Central memory CD4-positive, alpha-beta T cell (primary cell): ENCODE measurements around the gene ZNF609.
"Not testable (repeated sequence)": the region's sequence is repeated elsewhere in the genome, so short reads cannot be mapped to it uniquely, and the experiment has no call there.

Source experiments
- DNase-seq: peaks from one replicate; pipeline ENCODE4 v3.0.0; 2022

Gene ZNF609

DNA sequence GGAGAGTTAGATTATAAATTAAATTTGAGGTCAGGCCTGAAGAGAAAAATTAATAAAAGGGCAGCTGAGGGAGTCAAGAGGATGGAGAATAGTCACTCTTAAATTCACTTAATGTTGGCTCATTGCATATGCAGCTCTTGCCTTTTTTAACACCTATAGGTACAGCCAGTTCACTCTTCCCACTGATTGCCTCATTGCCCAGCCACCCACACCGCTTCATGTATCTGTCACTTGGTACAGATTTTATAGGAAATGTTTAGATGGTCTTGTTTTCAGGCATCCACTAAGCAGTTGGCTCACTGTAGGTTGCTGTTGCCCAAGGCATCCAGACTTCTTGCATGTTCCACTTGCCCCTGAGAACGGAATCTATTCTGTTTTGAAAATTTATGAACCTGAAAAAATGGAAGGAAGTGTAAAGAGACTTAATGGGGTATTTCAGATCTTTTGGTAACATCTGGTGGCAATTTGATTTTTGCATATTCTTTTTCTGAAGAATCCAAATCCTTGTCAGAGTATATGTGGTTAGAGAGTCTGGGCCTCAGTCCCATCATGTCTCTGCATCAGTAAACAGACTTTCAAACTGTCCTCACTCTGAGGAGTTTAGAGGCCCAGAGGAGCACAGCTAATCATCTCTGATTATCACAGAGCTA is 163.1 kb downstream of the ZNF609 start:
- no peak for DNase-seq

GRCh38 chr15:64624242-64624641 is 163.9 kb downstream of the ZNF609 start:
- DNase-seq, result no peak

- DNase-seq, result no peak
Observed at GRCh38 chr15:64629063-64629462, 168.7 kb downstream of the ZNF609 start.

DNA sequence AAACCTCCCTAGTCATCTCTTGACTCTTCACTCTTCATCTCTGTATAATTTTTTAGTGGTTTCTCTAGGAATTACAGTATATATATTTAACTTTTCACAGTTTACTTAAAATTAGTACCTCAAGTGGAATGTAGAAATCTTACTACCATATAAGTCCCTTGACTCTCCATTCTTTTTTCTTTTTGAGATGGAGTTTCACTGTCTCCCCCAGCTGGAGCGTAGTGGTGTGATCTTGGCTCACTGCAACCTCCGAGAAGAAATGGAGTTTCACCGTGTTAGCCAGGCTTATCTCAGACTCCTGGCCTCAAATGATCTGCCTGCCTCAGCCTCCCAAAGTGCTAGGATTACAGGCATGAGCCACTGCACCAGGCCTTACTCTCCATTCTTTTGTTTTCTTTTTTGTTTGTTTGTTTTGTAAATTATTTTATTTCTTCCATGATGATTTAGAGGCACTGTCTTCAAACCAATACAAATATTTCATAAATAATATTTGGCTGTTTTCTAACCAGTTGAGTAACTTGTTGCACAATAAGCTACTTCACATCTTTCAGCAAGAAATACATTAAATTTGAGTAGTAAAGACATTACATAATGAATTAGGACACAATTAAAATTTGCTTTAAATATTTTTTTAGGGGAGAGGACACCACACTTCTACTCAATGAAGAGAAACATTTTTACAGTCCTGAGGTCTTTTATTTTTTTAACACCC is 170.2 kb downstream of the ZNF609 start:
- DNase-seq, result no peak

DNA sequence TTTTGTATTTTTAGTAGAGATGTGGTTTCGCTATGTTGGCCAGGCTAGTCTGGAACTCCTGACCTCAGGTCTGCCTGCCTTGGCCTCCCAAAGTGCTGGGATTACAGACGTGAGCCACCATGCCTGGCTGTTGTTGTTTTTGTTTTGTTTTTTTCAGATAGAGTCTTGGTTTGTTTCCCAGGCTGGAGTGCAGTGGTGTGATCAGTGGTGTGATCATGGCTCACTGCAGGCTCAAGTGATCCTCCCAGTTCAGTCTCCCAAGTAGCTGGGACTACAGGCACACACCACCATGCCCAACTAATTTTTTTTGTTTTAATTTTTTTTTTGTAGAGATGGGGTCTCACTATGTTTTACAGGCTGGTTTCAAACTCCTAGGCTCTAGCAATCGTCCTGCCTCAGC is 172.3 kb downstream of the ZNF609 start:
- not testable (repeated sequence) for DNase-seq

GRCh38 chr15:64633332-64633731 is 173.0 kb downstream of the ZNF609 start:
- DNase-seq, result no peak

DNA sequence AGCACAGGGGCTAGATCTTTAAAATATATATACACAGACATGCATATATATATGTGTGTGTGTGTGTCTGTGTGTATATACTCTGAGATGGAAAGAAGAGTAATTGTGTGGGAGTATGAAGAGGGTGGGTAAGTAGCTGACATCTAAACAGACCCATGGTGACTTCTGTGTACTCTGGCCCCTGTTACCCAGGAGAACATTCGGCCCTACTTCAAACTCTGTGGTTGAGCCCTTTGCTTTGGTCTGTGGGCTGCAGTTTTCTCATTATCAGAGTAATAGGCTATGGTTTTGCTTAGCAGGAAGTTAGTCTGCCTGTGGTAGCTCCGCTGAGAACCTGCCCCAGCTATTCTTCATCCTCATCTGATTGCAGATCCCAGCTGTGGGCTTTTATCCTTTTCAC is 173.6 kb downstream of the ZNF609 start:
- DNase-seq, result peak; percentile 46

DNA sequence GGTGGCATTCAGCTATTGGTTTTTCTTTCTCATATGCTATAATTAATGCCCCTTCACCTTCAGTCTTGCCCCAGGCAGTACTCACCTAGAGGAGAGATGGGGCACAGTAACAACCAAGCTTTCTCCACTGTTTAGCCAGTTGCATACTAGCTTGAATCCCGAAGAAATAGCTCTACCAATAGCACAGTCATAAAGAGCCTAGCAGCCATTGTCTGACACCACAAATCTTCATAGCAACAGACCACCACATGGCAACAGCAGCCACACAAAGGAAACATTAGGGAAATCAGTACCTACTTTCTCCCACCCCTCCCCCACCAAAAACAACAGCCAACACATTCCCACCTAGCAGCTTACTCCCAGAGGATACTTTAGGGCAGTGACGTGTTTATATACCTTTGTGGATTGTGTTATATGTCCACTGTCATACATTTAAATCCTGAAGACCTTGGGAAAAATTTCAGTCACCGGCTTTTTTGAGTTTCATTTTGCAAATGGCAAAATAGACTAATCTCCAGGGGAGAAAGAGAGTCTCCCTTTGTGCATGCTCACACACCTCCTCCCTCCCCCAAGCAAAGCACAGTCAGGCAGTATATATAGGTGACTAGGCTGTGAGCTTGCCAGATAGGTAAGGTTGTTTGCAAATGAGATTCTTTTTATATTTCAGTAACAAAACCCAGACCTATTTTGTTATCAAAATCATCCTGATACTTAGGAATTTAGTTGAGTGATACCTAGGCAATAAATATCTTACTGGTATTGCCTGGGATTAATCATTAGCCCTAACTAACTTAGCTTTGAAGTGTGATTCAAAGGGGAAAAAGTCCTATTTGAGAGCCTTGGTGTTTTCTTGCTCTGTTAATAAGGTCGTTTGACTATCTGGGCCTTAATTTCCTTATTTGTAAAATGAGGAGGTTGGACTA is 174.5 kb downstream of the ZNF609 start:
- DNase-seq, result peak; percentile 23

DNA sequence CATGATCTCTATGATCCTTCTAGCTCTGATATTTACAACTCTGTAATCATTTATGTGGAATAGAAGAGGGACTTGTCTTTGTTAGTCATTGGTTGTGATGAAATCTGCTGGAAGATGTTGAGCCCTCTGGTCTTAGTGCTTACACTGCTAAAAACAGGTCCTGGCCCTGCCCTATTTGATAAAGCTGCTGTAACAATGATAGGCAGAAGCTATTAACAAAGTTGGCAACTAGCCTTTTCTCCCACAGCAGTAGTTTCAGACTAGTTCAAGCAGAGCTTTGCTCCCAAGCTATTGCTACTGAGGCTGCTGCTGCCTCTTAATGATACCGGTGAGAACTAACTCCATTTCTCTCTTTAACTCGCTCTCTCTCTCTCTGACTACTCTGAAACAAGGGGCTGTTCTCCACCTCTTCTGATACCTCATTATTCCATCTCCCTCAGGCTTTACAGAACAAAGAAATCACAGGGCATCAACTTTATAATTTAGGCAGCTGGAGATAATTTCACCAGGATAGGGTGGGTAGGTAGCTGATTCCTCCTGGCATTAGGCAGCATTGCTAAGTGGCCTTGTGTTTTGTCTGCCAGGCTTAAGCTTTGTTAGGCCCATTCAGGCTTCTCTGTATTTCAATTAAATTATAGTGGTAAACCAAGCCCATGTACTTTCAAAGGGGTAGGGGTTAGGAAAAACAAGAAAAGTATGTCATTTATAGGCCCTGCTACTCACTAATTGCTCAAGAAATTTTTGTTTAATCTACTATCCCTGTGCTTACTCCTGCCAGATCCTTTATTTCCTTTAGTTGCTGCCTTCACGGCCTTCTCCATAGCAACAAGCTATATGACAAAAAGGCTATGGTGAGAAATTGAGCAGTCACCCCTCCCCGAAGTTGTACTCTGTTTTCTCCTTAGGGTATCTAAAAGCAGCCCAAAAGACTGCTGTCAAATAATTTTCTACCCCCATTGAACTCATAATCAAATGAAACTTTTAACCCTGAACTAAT is 175.4 kb downstream of the ZNF609 start:
- DNase-seq, result no peak

- DNase-seq, result no peak
Observed at GRCh38 chr15:64636556-64636955, 176.2 kb downstream of the ZNF609 start.

DNA sequence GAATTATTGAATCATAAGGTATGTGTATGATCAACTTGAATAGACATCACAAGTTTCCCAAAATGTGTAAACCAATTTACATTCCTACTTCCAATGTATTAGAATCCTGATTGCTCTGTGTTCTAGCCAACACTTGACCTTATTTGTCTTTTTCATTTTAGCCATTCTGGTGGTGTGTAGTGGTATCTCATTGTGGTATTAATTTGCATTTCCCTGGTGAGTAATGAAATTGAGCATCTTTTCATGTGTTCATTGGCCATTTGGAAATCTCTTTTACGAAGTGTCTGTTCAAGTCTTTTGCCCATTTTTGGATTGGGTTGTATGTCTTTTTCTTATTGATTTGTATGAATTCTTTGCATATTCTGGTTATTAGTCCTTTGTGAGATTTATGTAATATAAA is 177.0 kb downstream of the ZNF609 start:
- no peak for DNase-seq

GRCh38 chr15:64639744-64640143 is 179.4 kb downstream of the ZNF609 start:
- not testable (repeated sequence) for DNase-seq

- DNase-seq, result no peak
Observed at GRCh38 chr15:64640146-64640871, 179.9 kb downstream of the ZNF609 start.

DNA sequence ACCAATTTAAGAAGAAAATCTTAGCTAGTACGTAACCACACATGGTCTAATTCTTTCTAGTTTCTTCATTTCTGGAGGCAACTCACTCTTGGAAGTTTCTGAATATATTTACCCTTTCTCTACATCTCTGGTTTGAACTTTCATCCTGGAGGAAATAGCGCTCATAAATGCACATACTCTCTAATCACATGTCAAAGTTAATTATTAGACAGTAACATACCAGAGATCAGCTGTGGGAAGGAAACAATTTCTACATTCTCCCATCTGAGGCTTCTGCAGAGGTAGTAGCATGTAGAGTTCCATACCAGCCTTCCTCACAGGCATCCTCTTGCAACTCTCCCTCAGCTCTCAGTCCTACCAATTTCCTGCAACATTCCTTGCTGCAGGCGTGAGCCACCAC is 182.5 kb downstream of the ZNF609 start:
- DNase-seq, result no peak

- DNase-seq, result no peak
Observed at GRCh38 chr15:64643685-64644084, 183.3 kb downstream of the ZNF609 start.

GRCh38 chr15:64644811-64645210 is 184.4 kb downstream of the ZNF609 start:
- not testable (repeated sequence) for DNase-seq

DNA sequence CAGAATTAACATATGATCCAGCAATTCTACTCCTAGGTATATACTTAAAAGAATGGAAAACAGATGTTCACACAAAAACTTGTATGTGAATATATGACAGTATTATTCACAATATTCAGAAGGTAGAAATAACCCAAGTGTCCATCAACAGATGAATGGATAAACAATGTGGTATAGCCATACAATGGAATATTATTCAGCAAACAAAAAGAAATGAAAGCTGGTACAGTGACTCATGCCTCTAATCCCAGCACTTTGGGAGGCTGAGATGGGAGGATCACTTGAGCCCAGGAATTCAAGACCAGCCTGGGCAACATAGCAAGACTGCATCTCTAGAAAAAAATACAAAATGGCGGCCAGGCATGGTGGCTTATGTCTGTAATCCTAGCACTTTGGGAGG is 185.6 kb downstream of the ZNF609 start:
- no peak for DNase-seq

DNA sequence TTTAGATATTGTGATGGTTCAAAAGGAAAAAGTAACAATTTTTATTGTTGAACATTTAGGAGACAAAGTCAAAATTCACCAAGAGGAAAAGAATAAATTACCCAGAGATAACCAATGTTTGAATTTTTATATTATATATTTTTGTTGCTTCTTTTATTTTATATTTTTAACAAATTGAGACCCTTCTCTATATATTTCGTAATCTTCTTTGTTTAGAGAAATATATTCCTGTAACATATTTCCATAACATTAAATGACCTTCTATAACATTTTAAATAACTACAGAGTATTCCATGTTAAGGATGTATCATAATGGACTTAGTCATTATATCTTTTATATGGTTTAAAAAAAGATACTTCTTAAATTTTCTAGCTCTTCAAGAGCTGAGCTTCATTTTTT is 187.0 kb downstream of the ZNF609 start:
- DNase-seq, result no peak

- no peak for DNase-seq
Observed at GRCh38 chr15:64650552-64650951, 190.2 kb downstream of the ZNF609 start.

- peak; percentile 56 for DNase-seq
Observed at GRCh38 chr15:64651601-64652191, 191.3 kb downstream of the ZNF609 start.

GRCh38 chr15:64653757-64654156 is 193.4 kb downstream of the ZNF609 start:
- DNase-seq, result peak; percentile 8
